ENCODE data around the gene ARHGAP15. TPM values are rescaled to one million over a fixed set of nuclear protein-coding genes. Genes with fewer than 3 reads are reported as not detected.

The ARHGAP15 gene
- total RNA-seq, 1 experiment from 2014 or later, result 0.42 TPM

DNA sequence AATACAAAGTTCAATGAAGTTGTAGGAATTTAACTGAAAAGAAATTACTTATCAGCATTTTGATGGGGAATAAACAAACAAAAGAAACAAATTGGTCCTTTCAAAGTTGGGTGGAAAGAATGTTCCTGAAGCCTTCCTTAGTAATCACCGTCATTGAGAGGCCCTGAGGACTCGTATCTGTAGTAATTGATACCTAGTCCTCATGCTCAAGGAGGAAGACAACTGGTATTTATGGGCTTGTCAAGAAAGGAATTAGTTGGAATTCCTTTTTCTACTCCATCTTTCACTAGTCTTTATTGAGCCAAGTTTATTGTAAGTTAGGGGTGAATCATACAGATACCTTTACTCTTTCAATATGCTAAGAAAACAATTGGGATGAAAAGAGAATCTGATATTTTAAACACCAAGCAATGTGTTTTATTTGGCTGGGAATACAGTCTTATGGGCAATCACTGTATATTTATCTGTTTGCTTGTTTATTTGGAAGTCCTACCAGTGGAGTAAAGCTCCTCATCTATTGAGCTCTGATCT is 324.8 kb downstream of the ARHGAP15 start:
- Histone ChIP-seq H3K79me2 (ENCODE audit: insufficient read depth, low read length) (no peaks in the 10 kb centered on the region), H3K9me3 (ENCODE audit: control insufficient read depth in 1 of 2, insufficient read depth in 1 of 2, low read depth in 1 of 2, low read length in 2 of 2) (no peaks in the 10 kb centered on the region), H3K4me3 (replicated peaks in 1 of 2; ENCODE audit: low read depth in 1 of 2, low read length in 2 of 2) (no peak overlapping the region), H2AFZ (ENCODE audit: low read depth, low read length, poor library complexity, severe bottlenecking) (no peak overlapping the region), H4K20me1 (ENCODE audit: insufficient read depth) (no peaks in the 10 kb centered on the region), H3K4me2 (ENCODE audit: low read length) (no peak overlapping the region), H3K36me3 (ENCODE audit: control insufficient read depth in 1 of 2, insufficient read depth in 2 of 2, low read length in 2 of 2) (no peaks in the 10 kb centered on the region), H3K9ac (ENCODE audit: low read length) (no peak overlapping the region), H3K4me1 (ENCODE audit: control insufficient read depth in 1 of 2, insufficient read depth in 2 of 2, low read length in 2 of 2) (no peaks in the 10 kb centered on the region), H3K9me2 (ENCODE audit: insufficient read depth) (no peaks in the 10 kb centered on the region), H3K27me3 (ENCODE audit: insufficient read depth, low read length) (no peaks in the 10 kb centered on the region), H3K27ac (ENCODE audit: low read depth, low read length) (no peak overlapping the region)
- ATAC-seq, result no peak
- TF ChIP-seq FOSL1 (IDR thresholded peaks at IDR 0.05; ENCODE audit: low read depth) (no peak), EGR1 (IDR thresholded peaks at IDR 0.05; ENCODE audit: low read depth) (no peak), TCF7L2 (IDR thresholded peaks at IDR 0.05; ENCODE audit: borderline replicate concordance, extremely low read depth, insufficient read depth, insufficient read length) (no peak), CBX3 (IDR thresholded peaks at IDR 0.05; ENCODE audit: low read depth) (no peak), SP1 (IDR thresholded peaks at IDR 0.05; ENCODE audit: low read depth) (no peak), CEBPB (IDR thresholded peaks at IDR 0.05; ENCODE audit: low read depth) (no peak), SRF (IDR thresholded peaks at IDR 0.05; ENCODE audit: low read depth) (no peak), EZH2 (IDR thresholded peaks at IDR 0.05) (no peak), POLR2A (IDR thresholded peaks at IDR 0.05; ENCODE audit: borderline replicate concordance, extremely low read depth, insufficient read depth, insufficient read length) (no peak), ZFX (IDR thresholded peaks at IDR 0.05) (no peak), YY1 (IDR thresholded peaks at IDR 0.05; ENCODE audit: extremely low read depth, insufficient replicate concordance, low read depth, low read length) (no peak), SIN3A (IDR thresholded peaks at IDR 0.05; ENCODE audit: low read depth) (no peak)
- TF ChIP-seq, protein P1, sequence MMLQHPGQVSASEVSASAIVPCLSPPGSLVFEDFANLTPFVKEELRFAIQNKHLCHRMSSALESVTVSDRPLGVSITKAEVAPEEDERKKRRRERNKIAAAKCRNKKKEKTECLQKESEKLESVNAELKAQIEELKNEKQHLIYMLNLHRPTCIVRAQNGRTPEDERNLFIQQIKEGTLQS (IDR thresholded peaks at IDR 0.05), result no peak
- TF ChIP-seq, protein P2, sequence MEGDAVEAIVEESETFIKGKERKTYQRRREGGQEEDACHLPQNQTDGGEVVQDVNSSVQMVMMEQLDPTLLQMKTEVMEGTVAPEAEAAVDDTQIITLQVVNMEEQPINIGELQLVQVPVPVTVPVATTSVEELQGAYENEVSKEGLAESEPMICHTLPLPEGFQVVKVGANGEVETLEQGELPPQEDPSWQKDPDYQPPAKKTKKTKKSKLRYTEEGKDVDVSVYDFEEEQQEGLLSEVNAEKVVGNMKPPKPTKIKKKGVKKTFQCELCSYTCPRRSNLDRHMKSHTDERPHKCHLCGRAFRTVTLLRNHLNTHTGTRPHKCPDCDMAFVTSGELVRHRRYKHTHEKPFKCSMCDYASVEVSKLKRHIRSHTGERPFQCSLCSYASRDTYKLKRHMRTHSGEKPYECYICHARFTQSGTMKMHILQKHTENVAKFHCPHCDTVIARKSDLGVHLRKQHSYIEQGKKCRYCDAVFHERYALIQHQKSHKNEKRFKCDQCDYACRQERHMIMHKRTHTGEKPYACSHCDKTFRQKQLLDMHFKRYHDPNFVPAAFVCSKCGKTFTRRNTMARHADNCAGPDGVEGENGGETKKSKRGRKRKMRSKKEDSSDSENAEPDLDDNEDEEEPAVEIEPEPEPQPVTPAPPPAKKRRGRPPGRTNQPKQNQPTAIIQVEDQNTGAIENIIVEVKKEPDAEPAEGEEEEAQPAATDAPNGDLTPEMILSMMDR (IDR thresholded peaks at IDR 0.05 in 2 of 3, conservative IDR thresholded peaks at IDR 0.05 in 1 of 3; ENCODE audit: borderline replicate concordance in 1 of 3, insufficient read depth in 1 of 3, low read depth in 2 of 3, low read length in 2 of 3), result no peak
- TF ChIP-seq, protein P3, sequence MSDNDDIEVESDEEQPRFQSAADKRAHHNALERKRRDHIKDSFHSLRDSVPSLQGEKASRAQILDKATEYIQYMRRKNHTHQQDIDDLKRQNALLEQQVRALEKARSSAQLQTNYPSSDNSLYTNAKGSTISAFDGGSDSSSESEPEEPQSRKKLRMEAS (IDR thresholded peaks at IDR 0.05), result no peak
- TF ChIP-seq, protein P4, sequence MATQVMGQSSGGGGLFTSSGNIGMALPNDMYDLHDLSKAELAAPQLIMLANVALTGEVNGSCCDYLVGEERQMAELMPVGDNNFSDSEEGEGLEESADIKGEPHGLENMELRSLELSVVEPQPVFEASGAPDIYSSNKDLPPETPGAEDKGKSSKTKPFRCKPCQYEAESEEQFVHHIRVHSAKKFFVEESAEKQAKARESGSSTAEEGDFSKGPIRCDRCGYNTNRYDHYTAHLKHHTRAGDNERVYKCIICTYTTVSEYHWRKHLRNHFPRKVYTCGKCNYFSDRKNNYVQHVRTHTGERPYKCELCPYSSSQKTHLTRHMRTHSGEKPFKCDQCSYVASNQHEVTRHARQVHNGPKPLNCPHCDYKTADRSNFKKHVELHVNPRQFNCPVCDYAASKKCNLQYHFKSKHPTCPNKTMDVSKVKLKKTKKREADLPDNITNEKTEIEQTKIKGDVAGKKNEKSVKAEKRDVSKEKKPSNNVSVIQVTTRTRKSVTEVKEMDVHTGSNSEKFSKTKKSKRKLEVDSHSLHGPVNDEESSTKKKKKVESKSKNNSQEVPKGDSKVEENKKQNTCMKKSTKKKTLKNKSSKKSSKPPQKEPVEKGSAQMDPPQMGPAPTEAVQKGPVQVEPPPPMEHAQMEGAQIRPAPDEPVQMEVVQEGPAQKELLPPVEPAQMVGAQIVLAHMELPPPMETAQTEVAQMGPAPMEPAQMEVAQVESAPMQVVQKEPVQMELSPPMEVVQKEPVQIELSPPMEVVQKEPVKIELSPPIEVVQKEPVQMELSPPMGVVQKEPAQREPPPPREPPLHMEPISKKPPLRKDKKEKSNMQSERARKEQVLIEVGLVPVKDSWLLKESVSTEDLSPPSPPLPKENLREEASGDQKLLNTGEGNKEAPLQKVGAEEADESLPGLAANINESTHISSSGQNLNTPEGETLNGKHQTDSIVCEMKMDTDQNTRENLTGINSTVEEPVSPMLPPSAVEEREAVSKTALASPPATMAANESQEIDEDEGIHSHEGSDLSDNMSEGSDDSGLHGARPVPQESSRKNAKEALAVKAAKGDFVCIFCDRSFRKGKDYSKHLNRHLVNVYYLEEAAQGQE (IDR thresholded peaks at IDR 0.05; ENCODE audit: low read depth), result no peak
- TF ChIP-seq, protein P5, sequence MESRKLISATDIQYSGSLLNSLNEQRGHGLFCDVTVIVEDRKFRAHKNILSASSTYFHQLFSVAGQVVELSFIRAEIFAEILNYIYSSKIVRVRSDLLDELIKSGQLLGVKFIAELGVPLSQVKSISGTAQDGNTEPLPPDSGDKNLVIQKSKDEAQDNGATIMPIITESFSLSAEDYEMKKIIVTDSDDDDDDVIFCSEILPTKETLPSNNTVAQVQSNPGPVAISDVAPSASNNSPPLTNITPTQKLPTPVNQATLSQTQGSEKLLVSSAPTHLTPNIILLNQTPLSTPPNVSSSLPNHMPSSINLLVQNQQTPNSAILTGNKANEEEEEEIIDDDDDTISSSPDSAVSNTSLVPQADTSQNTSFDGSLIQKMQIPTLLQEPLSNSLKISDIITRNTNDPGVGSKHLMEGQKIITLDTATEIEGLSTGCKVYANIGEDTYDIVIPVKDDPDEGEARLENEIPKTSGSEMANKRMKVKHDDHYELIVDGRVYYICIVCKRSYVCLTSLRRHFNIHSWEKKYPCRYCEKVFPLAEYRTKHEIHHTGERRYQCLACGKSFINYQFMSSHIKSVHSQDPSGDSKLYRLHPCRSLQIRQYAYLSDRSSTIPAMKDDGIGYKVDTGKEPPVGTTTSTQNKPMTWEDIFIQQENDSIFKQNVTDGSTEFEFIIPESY (IDR thresholded peaks at IDR 0.05; ENCODE audit: extremely low read depth, insufficient replicate concordance, low read length), result no peak
- ChIA-PET CTCF (no interaction called here), RAD21 (ENCODE audit: low non-redundant PET in 1 of 2, low total read pairs in 2 of 2, uncharacterized antibody in 2 of 2, unreplicated experiment in 2 of 2) (no interaction called here), POLR2A (no interaction called here)
- BruUV-seq (replicated peaks), result no TSS peak
- intact Hi-C loops (cut with micrococcal nuclease), result no loop called here
- no peak for DNase-seq (ENCODE audit: low read depth, low spot score)
